DMS79 treated with DMSO at 0.1 percent for 48 hours (cell line): ENCODE measurements around the gene C1QTNF6.
"Not testable (repeated sequence)": the region's sequence is repeated elsewhere in the genome, so short reads cannot be mapped to it uniquely, and the experiment has no call there.

ENCODE experiments used
- DNase-seq: peaks from one replicate; lab custom pipeline; 2025; lab: John Stamatoyannopoulos, UW

C1QTNF6 gene

GRCh38 chr22:37187891-37188761 lies at the start of gene C1QTNF6:
Gene C1QTNF6, minus strand, starts transcription at chr22:37188247. Its CDS starts 34 bp downstream, at chr22:37188213.
- no peak for DNase-seq

- no peak for DNase-seq
These were observed 48.0 kb upstream of the C1QTNF6 start for GRCh38 chr22:37235897-37236607.

GRCh38 chr22:37234736-37235711 lies 47.0 kb upstream of the C1QTNF6 start:
- DNase-seq: no peak

GRCh38 chr22:37233751-37234631 lies 45.9 kb upstream of the C1QTNF6 start:
- DNase-seq: no peak

- not testable (repeated sequence) for DNase-seq
These were observed 45.3 kb upstream of the C1QTNF6 start for GRCh38 chr22:37233371-37233750.

- no peak for DNase-seq
These were observed 44.3 kb upstream of the C1QTNF6 start for GRCh38 chr22:37232140-37232998.

- no peak for DNase-seq
These were observed 43.5 kb upstream of the C1QTNF6 start for GRCh38 chr22:37231406-37232139.

- no peak for DNase-seq
These were observed 42.8 kb upstream of the C1QTNF6 start for GRCh38 chr22:37230673-37231405.

GRCh38 chr22:37229805-37230672 lies 42.0 kb upstream of the C1QTNF6 start:
- DNase-seq: no peak

GRCh38 chr22:37229012-37229804 lies 41.2 kb upstream of the C1QTNF6 start:
- DNase-seq: peak; percentile 2

- DNase-seq: no peak
These were observed 40.3 kb upstream of the C1QTNF6 start for GRCh38 chr22:37228106-37229011.

GRCh38 chr22:37226514-37226913 lies 38.5 kb upstream of the C1QTNF6 start:
- no peak for DNase-seq

GRCh38 chr22:37226087-37226486 lies 38.0 kb upstream of the C1QTNF6 start:
- DNase-seq: no peak

GRCh38 chr22:37225481-37225880 lies 37.4 kb upstream of the C1QTNF6 start:
- DNase-seq: no peak

GRCh38 chr22:37224757-37225420 lies 36.8 kb upstream of the C1QTNF6 start:
- DNase-seq: no peak
